Testis (tissue), 2 donors: ENCODE results near the gene NPAS2.

Experiments used
- CTCF ChIP-seq, 3 experiments: fragments of 450-650 bp in 2 of 3; fragments of 200-600 bp in 1 of 3; sonication (generic) in 1 of 3; IDR thresholded peaks; one replicate each; pipeline ENCODE4 v1.5.1; 2016 to 2019; ENCODE audit warnings: antibody characterized with exemption in 3 of 3, mild to moderate bottlenecking in 2 of 3, moderate library complexity in 1 of 3
- POLR2A ChIP-seq: fragments of 450-650 bp; IDR thresholded peaks from one replicate; pipeline ENCODE4 v1.6.1; 2017; ENCODE audit warnings: antibody characterized with exemption, mild to moderate bottlenecking, moderate library complexity

- TF ChIP-seq POLR2A (no peak), CTCF (IDR thresholded peaks at IDR 0.05) (no peak)
Measured at GRCh38 chr2:100796499-100797100, 23.3 kb upstream of the NPAS2 start.
